NOMO-1 treated with dmso at 0.1 percent for 144 hours (cell line): Measurements from ENCODE around the gene ST3GAL2.

ENCODE experiments used
- DNase-seq: peaks from one replicate; lab custom pipeline; 2025; ENCODE audit not compliant: unreplicated experiment; lab: John Stamatoyannopoulos, UW

ST3GAL2 gene, protein sequence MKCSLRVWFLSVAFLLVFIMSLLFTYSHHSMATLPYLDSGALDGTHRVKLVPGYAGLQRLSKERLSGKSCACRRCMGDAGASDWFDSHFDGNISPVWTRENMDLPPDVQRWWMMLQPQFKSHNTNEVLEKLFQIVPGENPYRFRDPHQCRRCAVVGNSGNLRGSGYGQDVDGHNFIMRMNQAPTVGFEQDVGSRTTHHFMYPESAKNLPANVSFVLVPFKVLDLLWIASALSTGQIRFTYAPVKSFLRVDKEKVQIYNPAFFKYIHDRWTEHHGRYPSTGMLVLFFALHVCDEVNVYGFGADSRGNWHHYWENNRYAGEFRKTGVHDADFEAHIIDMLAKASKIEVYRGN

GRCh38 chr16:70438969-70439862, at the start of gene ST3GAL2:
Gene ST3GAL2 (minus strand): TSS chr16:70439100. CDS start chr16:70398530, 40,570 bp downstream.
- DNase-seq, result peak; percentile 80

- DNase-seq, result no peak
These were observed 46.0 kb upstream of the ST3GAL2 start for GRCh38 chr16:70484867-70485266.

DNA sequence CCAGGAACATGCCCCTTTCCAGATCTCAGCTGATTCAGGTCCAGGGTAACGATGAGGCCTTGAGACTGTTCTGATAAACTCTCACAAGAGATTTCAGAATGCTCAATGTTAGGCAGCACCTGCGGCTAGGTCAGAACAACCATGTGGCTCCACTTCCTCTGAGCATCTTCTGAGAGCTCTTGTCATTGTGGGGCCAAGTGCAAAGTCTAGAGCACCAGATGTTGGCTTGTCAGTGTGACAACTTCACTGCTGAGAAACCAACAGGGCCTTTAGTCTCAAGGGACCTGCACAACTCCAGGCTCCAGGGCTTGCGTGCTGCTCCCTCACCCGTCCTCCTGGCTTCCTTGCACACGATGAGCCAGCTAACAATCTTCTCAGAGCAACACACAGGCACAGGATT, 44.5 kb upstream of the ST3GAL2 start:
- no peak for DNase-seq

DNA sequence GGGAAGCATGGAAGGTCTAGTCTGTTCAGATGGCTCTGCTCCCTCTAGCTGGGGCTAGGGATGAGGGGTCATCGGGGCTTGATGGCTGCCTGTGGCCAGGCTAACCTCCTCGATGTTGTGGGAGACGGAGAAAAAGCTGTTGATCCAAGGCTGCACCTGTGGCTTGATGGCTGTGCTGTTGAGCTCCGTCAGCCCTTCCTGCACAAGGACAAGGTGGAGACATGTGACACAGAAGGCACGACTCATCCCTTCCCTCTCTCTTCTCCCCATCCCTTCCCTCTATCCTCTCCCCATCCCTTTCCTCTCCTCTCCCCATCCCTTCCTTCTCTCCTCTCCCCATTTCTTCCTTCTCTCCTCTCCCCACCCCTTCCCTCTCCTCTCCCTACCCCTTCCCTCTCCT, 43.7 kb upstream of the ST3GAL2 start:
- DNase-seq, result no peak

DNA sequence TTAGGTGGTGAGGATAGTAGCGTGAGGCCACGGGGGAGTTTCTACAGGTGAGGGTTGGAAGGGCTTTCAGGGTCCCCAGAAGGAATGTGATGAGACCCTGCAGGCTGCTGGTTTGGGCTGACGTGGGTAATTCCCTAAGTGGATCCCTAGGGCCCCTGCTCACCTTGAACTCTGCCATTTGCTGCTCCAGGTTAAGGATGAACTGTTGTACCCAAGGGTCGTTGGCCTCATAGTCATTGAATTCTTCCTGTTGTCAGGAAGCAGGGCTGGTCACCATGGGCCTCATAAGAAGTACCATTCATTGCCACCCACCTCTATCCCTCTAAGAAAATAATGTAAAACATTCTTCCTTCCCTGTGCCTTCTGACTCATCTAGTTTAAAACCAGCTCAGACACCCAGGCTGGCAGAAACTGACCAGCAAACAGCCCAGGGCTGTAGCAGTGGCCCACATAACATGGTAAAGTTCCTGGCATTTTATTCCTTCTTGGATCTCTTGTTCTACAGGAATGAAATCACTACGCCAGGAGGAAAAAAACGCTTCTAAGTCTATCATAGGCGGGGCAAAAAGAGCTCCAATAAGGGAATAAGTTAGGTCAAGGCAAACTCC, 43.1 kb upstream of the ST3GAL2 start:
- DNase-seq, result no peak

- DNase-seq, result no peak
These were observed 41.5 kb upstream of the ST3GAL2 start for GRCh38 chr16:70480127-70481105.

DNA sequence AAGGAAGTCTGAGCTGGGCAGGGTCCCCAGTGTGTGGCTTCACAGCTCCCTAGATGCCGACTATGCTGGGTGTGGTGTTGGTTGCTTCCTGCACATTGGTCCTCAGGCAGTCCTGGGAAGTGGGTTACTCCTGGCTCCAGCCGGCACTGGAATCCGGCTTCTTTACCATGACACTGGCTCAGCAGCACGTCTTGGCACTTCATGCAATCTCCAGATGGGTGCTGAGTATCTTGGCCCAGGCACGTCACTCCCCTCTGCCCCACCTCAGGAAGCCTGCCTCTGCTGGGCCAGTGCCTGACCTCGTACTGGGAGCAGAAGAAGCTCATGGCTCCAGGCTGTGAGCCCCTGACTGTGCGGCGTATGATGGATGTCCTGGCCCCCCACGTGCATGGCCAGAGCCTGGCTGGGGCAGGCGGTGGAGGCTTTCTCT, 40.0 kb upstream of the ST3GAL2 start:
- DNase-seq, result no peak

GRCh38 chr16:70478169-70478568, 39.3 kb upstream of the ST3GAL2 start:
- DNase-seq, result no peak

DNA sequence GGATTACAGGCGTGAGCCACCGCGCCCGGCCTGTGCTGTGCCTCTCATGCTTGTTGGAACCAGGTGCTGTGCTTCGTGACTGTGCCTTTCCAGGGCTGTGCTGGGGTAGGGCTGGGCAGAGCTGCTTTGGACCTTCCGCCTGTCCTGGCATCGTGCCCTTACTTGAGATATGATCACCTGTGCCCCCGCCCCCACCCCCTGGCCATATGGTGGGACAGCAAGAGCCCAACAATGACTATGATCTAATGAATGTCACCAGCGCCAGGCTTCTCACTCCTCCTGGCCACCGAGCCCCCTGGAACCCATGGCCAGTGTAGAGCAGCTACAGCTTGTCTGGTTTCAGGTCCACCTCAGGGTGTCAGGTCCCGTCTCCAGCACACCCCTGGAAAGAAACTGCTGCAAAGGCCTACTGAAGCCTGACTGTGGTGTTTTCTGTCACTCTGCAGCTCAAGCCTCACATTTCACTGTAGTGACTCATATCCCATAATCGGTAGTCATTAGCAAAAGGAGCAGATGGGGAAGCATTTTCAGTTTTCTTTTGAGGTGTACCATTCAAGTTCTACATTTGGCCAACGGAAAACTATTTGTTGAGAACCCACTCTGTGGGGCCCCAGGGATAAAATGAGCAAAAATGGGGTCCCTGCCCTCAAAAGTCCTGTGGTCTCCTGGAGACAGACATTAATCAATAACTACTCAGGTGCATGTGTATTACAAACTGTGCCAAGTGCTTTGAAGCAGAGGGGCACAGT, 37.5 kb upstream of the ST3GAL2 start:
- DNase-seq, result peak; percentile 69

GRCh38 chr16:70475054-70475871, 36.4 kb upstream of the ST3GAL2 start:
- DNase-seq, result no peak

- DNase-seq, result no peak
These were observed 35.6 kb upstream of the ST3GAL2 start for GRCh38 chr16:70474320-70475053.

DNA sequence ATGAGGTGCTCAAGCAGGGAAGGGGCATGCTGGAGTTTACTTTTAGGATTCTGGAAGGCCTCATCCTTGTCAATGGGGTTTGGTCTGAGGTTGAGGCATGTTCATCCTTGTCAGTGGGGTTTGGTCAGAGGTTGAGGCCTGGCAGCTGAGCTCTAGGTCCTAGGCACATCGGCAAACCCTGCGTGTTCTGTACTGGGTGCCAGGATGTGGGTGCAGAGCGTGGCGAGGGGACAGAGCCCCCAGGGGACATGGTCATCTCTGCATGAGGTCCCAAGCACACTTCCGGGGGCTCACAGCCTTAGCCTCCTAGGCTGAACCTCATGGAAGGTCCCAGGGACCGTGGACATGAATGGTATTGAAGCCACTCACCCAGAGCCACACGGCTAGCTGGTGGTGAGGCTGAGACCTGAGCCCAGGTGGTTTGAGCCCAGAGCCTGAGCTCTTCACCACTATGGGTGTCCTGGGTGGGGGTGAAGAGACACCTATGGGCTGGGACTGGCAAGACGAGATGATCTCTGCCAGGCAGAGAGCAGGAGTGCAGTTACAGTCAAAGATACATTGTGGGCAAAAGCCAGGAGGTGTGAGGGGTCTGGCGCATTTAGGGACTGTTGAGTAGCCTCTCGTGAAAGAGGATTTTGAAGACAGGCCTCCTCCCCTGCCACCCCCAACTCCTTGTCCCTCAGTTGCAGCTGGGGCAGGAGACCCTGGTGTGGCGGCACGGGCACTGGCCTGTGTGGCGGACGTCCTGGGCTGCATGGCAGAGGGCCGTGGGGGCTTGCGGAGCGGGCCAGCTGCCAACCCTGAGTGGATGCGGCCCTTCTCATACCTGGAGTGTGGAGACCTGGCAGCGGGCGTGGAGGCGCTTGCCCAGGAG, 34.8 kb upstream of the ST3GAL2 start:
- no peak for DNase-seq

DNA sequence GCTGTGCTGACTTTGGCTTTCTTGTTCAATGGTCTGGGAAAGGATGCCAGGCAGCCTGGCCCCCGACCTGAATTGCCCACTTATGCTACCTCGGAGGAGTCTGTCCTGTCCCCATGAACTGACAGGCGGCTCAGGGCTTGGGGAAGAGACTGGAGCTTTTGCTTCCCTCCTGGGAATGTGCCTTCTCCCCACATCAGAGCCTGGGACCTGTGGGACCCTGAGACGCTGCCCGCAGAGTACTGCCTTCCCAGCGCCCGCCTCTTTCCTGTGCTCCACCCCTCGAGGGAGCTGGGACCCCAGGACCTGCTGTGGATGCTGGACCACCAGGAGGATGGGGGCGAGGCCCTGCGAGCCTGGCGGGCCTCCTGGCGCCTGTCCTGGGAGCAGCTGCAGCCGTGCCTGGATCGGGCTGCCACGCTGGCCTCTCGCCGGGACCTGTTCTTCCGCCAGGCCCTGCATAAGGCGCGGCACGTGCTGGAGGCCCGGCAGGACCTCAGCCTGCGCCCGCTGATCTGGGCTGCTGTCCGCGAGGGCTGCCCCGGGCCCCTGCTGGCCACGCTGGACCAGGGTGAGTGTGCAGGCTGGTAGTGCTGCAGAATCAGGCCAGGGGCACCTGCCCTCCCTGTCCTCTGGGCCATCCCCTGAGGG, 34.0 kb upstream of the ST3GAL2 start:
- no peak for DNase-seq

DNA sequence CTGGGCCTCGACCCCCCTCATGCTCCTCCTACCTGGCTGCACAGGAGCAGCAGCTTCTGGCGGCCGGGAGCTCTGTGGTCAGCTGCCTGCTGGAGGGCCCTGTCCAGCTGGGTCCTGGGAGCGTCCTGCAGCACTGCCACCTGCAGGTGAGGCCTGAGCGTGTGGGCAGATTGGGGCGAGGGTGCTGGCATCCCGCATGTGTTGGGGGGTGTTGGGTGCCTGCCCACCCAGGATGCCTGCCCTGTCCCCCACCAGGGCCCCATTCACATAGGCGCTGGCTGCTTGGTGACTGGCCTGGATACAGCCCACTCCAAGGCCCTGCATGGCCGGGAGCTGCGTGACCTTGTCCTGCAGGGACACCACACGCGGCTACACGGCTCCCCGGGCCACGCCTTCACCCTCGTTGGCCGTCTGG, 32.0 kb upstream of the ST3GAL2 start:
- DNase-seq, result no peak

GRCh38 chr16:70470141-70470926, 31.4 kb upstream of the ST3GAL2 start:
- no peak for DNase-seq
